Mucosa of descending colon (tissue), 3 donors: ENCODE results near the gene VPS41. TPM values are rescaled to one million over a fixed set of nuclear protein-coding genes. Genes with fewer than 3 reads are reported as not detected.

ENCODE experiments used
- ATAC-seq: fragments of 200-7000 bp; cut with Tn5 transposase; one replicate; pipeline ENCODE4 v1.9.1; 2020; ENCODE audit warnings: mild to moderate bottlenecking, moderate library complexity
- DNase-seq, 3 donors: peaks; one replicate each; pipeline ENCODE4 v3.0.0-alpha.2; 2020
- H3K36me3 ChIP-seq: fragments of 200-600 bp; one replicate; pipeline ENCODE4 v1.8.0; 2021; ENCODE audit warnings: low read depth, mild to moderate bottlenecking
- H3K4me1 ChIP-seq: fragments of 200-600 bp; one replicate; pipeline ENCODE4 v1.8.0; 2021; ENCODE audit warnings: low read depth, mild to moderate bottlenecking
- H3K4me3 ChIP-seq: fragments of 200-600 bp; one replicate; pipeline ENCODE4 v1.8.0; 2021; ENCODE audit warnings: mild to moderate bottlenecking
- H3K9me3 ChIP-seq: fragments of 200-600 bp; one replicate; pipeline ENCODE4 v1.8.0; 2021; ENCODE audit warnings: mild to moderate bottlenecking
- intact Hi-C, 2 donors: fragments of 100-400 bp; cut with DNase I in 1 of 2; cut with micrococcal nuclease in 1 of 2; formaldehyde crosslinking; loops; one replicate each; pipeline versions ENCODE4 v1.11.0 to v1.11.1; 2022; cut with DNase I, micrococcal nuclease
- total RNA-seq, 3 donors: library from RNA; stranded (reverse); fragmentation: NEBNext Ultra II Directional in 2 of 3; extraction: Animal tissue kit (Norgen Biotek cat#: 25700) in 2 of 3; gene quantifications; one replicate each; pipeline versions ENCODE4 v1.2.1 to v1.2.4, GENCODE V29; 2021 to 2023
- TF ChIP-seq, protein P1 (sequence below): fragments of 200-600 bp; IDR thresholded peaks from one replicate; pipeline ENCODE4 v1.8.0; 2022; ENCODE audit warnings: antibody characterized with exemption, mild to moderate bottlenecking
- donor health status: DM: no; HTN: no; CAD: no; lungs with moderate emphysema.
- donor health status: DM: no; HTN: no; CAD: no.
- donor health status: DM: no; HTN: yes; CAD: no.

Gene VPS41
- total RNA-seq, 3 donors from 2014 or later, result 57.7 to 63.5 (median 63.0) TPM

DNA sequence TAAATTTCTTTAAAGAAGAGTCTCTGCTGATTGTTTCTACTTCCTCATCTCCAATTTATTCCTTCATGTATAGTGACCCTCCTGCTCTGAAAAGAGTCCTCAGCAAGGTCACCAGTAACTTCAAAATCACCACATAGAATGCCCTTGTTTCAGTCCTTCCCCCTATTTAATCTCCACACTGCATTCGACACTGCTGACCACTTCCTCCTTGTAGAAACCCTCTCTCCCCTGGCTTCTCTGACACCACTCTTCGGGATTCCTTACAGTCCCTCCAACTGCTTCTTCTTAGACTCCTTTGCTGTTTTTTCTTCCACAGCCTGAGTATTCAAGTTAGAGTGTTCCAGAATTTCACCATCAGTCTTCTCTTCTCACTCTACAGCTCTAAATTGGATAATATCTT, 89.5 kb downstream of the VPS41 start:
- Histone ChIP-seq H3K36me3 (no peaks in the 10 kb centered on the region), H3K4me3 (no peak overlapping the region), H3K4me1 (no peaks in the 10 kb centered on the region), H3K9me3 (no peaks in the 10 kb centered on the region)
- ATAC-seq, result no peak
- no peak for DNase-seq
- TF ChIP-seq, protein P1, sequence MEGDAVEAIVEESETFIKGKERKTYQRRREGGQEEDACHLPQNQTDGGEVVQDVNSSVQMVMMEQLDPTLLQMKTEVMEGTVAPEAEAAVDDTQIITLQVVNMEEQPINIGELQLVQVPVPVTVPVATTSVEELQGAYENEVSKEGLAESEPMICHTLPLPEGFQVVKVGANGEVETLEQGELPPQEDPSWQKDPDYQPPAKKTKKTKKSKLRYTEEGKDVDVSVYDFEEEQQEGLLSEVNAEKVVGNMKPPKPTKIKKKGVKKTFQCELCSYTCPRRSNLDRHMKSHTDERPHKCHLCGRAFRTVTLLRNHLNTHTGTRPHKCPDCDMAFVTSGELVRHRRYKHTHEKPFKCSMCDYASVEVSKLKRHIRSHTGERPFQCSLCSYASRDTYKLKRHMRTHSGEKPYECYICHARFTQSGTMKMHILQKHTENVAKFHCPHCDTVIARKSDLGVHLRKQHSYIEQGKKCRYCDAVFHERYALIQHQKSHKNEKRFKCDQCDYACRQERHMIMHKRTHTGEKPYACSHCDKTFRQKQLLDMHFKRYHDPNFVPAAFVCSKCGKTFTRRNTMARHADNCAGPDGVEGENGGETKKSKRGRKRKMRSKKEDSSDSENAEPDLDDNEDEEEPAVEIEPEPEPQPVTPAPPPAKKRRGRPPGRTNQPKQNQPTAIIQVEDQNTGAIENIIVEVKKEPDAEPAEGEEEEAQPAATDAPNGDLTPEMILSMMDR, result no peak
- intact Hi-C loops, result no loop called here

- ATAC-seq, result no peak
- Histone ChIP-seq H3K9me3 (no peaks in the 10 kb centered on the region), H3K4me1 (no peaks in the 10 kb centered on the region), H3K36me3 (no peaks in the 10 kb centered on the region), H3K4me3 (no peak overlapping the region)
- DNase-seq, result no peak
- TF ChIP-seq, protein P1, result no peak
- intact Hi-C loops, result no loop called here
Observed at GRCh38 chr7:38817526-38817925, 91.5 kb downstream of the VPS41 start.

DNA sequence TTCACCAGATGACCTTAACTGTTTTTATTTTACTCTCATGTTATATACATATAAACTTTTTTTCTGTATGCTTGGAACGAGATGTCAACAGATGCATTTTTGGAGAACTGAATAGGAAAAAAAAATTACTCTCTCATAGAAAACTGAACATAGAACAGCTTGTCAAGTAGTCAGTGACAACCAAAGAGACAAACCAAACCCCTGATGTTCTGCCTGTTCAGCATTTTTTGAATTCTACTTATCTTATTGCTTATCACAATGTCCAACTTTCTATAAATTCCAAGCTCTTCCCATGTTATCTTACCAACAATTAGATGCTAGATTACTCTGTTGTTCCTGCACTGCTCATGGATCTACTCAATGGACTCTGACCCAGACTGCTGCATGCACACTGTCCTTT, 95.2 kb downstream of the VPS41 start:
- intact Hi-C loops, result no loop called here
- H3K4me3 ChIP-seq, result no peak overlapping the region
- H3K4me1 ChIP-seq, result no peaks in the 10 kb centered on the region
- no peak for ATAC-seq
- no peak for DNase-seq
- TF ChIP-seq, protein P1, result no peak
- H3K9me3 ChIP-seq, result no peaks in the 10 kb centered on the region
- no peaks in the 10 kb centered on the region for H3K36me3 ChIP-seq

DNA sequence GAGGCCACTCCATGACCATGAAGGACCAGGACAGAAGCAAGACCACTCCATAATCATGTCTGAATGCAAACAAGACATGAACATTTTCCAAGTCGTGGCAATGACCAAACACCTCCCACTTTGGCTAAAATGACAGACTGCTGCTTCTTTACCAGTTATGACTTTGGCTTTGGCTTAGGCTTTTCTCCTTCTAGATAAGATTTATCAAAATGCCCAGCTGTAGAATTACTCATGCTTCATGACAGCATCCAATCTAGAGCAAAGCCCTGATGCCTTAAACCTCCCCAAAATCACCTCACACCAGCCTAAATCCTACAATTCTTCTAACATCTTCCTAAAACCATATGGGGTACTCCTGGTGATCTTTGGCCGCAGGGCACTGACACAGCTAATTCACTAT, 102.1 kb downstream of the VPS41 start:
- no peaks in the 10 kb centered on the region for H3K9me3 ChIP-seq
- TF ChIP-seq, protein P1, result no peak
- DNase-seq (no peak), ATAC-seq (no peak)
- no peaks in the 10 kb centered on the region for H3K36me3 ChIP-seq
- intact Hi-C loops, result no loop called here
- no peak overlapping the region for H3K4me3 ChIP-seq
- no peaks in the 10 kb centered on the region for H3K4me1 ChIP-seq

DNA sequence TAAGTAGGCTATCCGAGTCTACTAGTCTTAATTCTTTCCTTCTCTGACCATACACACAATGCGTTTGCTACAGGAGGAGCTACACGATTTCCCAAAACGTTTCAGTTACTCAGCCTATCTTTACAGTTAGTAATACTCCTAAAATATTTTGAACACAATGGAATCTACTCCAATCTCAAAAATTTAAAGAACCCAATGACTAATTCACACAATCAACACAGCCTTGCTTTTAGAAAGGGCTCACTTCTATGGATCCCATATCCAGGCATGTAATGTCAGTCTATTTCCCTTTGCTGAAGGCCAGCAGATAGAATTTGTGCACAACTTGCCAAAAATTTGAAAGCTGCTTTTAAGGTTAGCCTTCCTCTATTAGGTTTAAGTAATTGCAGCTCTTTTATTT, 107.2 kb downstream of the VPS41 start:
- Histone ChIP-seq H3K36me3 (no peaks in the 10 kb centered on the region), H3K9me3 (no peaks in the 10 kb centered on the region), H3K4me1 (no peaks in the 10 kb centered on the region), H3K4me3 (no peak overlapping the region)
- TF ChIP-seq, protein P1, result no peak
- no peak for ATAC-seq
- intact Hi-C loops, result no loop called here
- DNase-seq, result no peak
